HG03095 (cell line): ENCODE results near the gene GALNTL6.
"Not testable (repeated sequence)": the region's sequence is repeated elsewhere in the genome, so short reads cannot be mapped to it uniquely, and the experiment has no call there.

Experiments
- ATAC-seq: cut with Tn5 transposase; IDR thresholded peaks from one replicate; pipeline ENCODE4 v1.9.1; 2021; ENCODE audit warnings: moderate library complexity; ENCODE audit not compliant: unreplicated experiment

The GALNTL6 gene

DNA sequence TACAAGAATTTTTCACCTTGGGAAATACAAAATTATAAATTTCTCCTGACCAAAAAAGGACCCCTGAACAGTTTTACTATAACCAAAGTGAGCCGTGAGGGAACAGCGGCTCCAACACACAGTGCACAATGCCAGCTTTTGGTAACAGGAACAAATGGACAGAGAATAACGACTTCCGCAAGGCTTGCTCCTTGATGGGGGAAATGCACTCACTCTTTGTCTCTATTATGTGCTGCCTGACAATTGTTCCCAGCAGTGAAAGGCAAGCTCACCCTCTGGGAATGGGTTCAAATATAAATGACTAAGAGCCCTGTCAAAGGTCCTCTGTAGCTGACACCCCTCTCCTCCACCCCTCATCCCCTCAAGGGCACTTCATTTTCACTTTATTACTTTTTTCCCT, 1029.6 kb downstream of the GALNTL6 start:
- no peak for ATAC-seq

- no peak for ATAC-seq
Measured at GRCh38 chr4:172843192-172843591, 1030.0 kb downstream of the GALNTL6 start.

- no peak for ATAC-seq
Measured at GRCh38 chr4:172844556-172844955, 1031.4 kb downstream of the GALNTL6 start.

DNA sequence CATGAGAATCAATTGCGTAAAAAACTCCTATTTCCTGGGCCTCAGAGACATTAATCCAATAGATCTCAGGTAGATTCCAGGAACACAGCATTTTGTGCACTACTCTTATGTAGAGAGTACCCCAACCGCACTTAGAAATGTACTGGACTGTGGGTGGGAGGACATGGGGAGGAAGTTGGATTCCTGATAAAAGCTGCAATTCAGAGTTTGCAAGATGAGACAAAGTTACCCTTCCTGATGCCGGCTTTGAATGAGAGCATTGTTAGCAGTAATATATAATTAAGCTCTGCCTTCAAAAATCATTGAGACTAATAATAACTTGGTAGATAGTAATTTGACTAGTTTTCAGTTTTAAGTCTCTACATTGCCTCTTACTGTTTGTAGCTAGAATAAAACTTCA, 1032.1 kb downstream of the GALNTL6 start:
- no peak for ATAC-seq

DNA sequence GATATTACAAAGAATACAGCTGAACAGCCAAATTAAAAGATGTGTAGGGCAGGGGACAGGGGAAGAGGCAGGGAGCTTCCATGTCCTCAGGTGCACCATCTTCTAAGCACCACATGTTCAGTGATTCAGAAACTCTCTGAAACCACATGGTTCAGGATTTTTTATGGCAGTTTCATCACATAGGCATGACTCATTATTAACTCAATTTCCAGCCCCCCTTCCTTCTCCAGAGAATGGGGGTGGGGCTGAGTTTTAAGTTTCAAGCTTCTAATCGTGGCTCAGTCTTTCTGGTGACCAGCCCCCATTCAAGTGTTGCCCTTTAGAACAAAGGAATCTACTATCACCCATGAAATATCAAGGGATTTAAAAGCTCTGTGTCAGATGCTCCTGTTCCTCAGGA, 1037.6 kb downstream of the GALNTL6 start:
- no peak for ATAC-seq

DNA sequence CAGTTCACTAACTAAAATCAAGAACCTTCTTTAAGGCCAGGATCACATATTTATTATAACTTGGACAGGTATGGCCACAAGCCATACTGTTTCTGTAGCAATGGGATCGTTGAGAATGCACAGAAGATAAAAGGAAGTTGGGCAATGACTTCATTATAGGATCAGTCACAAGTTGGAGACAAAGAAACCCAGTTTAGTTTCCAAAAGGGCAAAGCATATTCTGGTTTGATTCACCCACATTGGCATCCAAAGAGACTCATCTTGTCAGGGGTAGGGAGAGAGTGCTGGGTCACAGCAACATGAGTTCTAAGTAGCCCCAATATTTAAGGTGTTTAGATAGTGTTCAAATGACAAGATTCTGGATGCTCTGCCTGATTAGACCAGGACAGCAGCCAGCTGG, 1038.3 kb downstream of the GALNTL6 start:
- no peak for ATAC-seq

DNA sequence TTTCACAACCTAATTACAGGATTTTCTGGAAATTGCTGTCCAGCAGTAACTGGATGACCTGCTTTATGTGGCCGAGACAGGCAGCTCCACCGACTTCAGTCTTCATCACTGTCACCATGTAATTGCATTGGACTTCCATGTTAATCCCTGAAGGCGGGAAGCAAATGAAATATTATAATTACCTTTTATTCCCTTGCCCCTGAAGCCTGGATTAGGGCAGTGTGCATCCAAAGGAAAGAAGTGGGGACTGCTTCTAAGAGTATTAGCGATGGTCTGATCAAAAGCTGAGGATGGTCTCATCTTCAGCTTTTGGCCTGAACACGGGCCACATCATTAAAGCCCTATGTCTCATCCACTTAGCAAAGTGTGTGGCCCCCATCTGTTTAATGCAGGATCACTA, 1043.8 kb downstream of the GALNTL6 start:
- ATAC-seq = no peak

GRCh38 chr4:172858731-172859230, 1045.6 kb downstream of the GALNTL6 start:
- no peak for ATAC-seq

GRCh38 chr4:172865103-172865502, 1051.9 kb downstream of the GALNTL6 start:
- ATAC-seq = no peak

DNA sequence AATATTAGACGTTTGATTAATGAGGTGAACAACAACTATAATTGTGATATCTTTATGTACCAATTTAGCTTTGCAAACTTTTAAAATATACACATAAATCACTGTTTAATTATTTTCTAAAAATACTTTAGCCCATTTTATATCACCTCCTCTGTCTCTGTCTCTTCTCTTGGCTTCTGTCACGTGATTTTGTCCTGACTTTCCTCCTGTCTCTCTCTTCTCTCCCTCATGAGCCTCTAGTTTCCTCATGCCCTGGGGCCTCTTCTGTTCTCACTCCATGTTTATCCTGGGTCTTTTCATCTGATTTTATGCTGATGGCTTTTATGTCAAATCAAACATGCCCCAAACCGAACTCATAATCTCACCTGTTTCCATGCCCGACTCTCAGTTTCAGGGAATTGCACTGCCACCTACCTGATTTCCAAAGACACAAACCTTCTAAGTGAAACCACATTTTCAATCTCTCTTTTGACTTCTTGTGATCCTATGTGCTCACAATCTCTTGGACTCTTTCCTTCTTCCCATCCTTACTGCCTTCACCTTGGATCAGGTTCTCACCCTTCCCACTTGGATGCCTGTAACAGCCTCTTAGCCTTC, 1052.4 kb downstream of the GALNTL6 start:
- ATAC-seq = no peak

GRCh38 chr4:172866421-172866820, 1053.2 kb downstream of the GALNTL6 start:
- ATAC-seq = no peak

DNA sequence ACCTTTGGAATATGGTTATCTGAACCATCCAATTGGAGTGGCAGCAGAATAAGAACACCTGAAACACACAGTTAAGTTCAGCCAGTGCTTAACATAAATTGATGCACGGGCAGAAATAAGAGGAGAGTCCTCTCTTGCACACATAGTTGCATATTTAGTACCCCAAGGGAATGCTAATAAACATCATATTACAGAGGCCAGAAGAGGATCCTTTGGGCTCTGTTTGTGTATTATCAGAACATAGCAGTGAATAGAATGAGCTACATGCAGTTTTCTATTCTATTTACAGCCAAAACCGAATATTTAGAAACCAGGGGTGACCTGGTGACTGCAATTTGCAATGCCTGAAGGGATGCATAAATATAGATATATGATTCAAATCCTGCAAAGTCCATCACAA, 1054.6 kb downstream of the GALNTL6 start:
- ATAC-seq = no peak

DNA sequence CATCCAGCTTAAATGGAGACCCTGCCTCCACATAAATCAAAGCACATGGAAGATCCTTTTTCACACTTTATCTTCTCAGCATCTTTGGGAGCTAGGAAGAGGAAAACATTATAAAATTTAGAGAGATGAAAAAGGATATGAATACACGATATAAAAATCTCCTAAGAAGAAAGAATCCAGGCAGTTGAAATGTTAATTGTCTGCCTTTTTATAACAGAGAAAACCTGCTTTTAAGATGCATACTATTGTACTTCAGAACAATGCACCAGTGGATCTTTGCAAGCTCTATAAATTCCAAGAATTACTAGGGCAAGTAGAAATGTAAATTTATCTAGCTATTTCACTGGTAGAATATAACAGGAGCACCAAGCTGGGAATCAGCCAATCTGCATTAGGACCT, 1055.1 kb downstream of the GALNTL6 start:
- ATAC-seq = no peak

DNA sequence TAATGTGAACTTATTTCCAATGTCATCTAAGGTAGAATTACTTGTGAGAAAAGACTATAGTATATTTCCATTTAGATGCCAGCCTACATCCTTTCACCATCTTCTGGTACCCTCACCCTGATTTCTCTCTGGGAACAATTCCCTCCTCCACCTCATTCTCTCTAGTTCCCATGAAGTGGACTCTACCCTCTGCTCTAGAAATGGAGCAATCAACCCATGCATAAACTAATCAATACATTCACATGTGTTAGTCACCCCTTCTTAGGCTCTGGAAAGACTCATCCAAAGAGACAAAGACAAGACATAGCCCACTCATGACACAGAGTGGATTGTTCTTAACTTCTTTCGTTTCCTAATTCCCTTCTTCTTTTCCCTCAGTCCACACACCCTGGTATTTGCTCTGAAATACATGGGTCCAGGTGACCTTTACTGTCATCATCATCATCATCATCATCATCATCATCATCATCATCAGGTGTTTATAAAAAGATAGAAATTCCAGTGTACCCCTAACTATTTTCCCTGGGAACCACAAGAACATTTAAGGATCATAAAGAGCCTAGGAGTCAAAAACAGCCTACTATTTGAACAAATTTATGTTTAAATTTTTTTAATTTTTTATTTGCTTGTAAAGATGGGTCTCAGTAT, 1056.5 kb downstream of the GALNTL6 start:
- ATAC-seq = no peak

DNA sequence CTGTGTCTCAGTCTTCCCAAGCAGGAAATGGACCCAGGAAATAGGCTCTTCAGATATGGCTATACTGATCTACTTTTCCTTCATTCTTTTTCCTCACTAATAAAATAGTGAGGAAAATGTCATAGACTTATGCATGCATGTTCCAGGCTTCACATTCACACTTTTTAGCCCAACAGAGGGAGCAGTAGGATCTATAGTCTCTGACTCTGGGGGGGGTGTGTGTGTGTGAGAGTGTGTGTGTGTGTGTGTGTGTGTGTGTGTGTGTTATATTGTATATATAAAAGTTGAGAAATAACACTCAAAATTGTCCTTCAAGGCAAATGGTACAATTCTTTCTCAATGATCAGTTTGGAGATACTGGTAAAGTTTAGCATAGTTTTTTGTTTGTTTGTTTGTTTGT, 1058.2 kb downstream of the GALNTL6 start:
- ATAC-seq = no peak

DNA sequence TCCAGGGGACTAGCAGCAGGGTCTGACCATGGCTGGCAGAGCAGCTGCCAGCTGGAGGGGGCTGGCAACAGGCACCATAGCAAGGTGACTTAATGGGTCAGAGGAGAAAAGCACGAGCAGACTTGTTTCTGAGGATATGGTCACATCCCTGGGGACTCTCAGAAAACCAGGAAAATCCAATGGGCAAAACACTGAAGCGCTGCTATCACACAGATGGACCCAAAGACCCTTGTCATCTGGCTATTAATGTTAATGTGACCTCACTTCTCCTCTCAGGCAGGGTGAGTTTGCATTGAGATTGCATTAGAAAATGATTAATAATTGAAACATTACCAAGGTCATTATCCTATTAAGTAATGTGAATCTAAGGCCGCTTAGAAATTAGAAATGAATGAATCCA, 1061.7 kb downstream of the GALNTL6 start:
- no peak for ATAC-seq

DNA sequence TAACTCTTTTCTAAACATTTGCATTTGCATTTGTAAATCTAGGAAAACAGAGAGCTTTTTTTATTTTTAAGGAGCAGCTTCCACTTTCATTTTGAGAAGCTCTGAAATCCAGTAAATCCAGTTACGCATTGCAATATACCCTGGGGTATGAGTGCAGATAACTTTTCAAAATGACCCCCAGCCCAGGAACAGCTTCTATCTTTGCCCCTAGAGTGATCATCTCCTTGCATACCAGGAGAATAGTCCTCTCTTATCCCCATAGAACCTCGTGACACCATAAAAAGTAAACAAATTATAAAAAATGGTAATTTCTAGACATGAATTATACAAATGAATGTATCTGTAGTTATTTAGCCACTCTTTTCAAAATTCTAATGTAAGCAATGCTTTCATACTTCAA, 1063.2 kb downstream of the GALNTL6 start:
- no peak for ATAC-seq

DNA sequence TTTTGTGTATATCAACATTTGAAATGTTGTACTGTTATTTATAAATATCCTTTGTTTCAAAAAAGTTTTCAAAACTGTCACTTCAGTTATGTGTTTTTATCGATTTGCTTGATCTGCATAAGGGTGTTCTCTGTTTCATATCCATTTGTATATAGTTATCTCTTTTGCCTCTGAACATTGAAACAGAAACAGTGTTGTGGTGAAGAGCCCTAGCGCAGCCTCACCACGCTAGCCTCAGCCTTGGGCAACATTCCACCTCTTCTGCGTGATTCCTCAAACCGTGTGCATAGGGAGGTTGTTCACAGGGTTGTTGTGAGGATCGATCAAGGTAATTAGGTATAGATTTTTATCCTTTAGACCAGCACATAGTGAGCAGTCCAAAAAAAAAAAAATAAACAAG, 1068.4 kb downstream of the GALNTL6 start:
- no peak for ATAC-seq

GRCh38 chr4:172887358-172887757, 1074.2 kb downstream of the GALNTL6 start:
- not testable (repeated sequence) for ATAC-seq

- no peak for ATAC-seq
Measured at GRCh38 chr4:172887959-172888358, 1074.8 kb downstream of the GALNTL6 start.

DNA sequence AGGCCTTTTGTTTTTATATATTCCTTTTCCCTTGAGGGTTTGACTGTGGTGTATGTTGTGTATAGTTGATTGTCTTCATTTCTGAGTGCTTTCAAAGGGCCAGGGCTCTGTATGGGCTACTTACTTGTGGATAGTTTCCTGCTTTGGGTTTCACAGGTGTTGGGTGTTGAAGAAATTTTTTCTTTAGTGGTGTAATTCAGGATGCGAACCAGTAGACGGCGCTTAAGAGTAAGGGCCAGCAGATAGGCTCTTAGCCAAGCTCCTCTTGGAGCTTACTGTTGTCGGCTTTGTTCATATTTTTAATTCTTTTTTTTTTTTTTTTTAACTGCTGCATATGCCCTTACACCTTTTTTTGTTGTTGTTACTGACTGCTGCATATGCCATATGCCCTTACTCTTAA, 1079.1 kb downstream of the GALNTL6 start:
- ATAC-seq = peak; percentile 67

GRCh38 chr4:172895699-172896098, 1082.5 kb downstream of the GALNTL6 start:
- no peak for ATAC-seq

- ATAC-seq = no peak
Measured at GRCh38 chr4:172897046-172897445, 1083.8 kb downstream of the GALNTL6 start.
